GM19239 (cell line): ENCODE data around the gene NEURL2.

Experiments used
- DNase-seq: peaks from one replicate; pipeline ENCODE4 v3.0.0; 2011; ENCODE audit warnings: low spot score; ENCODE audit not compliant: insufficient read length
- FAIRE-seq: peaks from 2 replicates; lab custom pipeline; 2011; peaks lifted over from hg19 to GRCh38; lab: Jason Lieb, UNC

Gene NEURL2

GRCh38 chr20:45920462-45921336, 29.7 kb upstream of the NEURL2 start:
- DNase-seq = no peak
- FAIRE-seq = no peak

GRCh38 chr20:45919542-45920399, 28.8 kb upstream of the NEURL2 start:
- DNase-seq (no peak), FAIRE-seq (no peak)

- FAIRE-seq = no peak
- no peak for DNase-seq
Observed at GRCh38 chr20:45918779-45919537, 27.9 kb upstream of the NEURL2 start.

GRCh38 chr20:45918182-45918737, 27.3 kb upstream of the NEURL2 start:
- no peak for FAIRE-seq
- no peak for DNase-seq

GRCh38 chr20:45917790-45918141, 26.8 kb upstream of the NEURL2 start:
- DNase-seq (no peak), FAIRE-seq (no peak)

GRCh38 chr20:45913116-45913515, 22.1 kb upstream of the NEURL2 start:
- no peak for FAIRE-seq
- no peak for DNase-seq

- no peak for FAIRE-seq
Observed at GRCh38 chr20:45912344-45912682, 21.3 kb upstream of the NEURL2 start.

GRCh38 chr20:45911486-45912343, 20.7 kb upstream of the NEURL2 start, which contains the start of gene PLTP:
TSS of gene PLTP (minus strand) at chr20:45912155. CDS start at chr20:45911452, 703 bp downstream.
- DNase-seq (no peak), FAIRE-seq (no peak)

More at GRCh38 chr20:45912344-45912682, 21.3 kb upstream of the NEURL2 start:
- no peak for DNase-seq

GRCh38 chr20:45910670-45911485, 19.9 kb upstream of the NEURL2 start:
- DNase-seq (peak; percentile 96), FAIRE-seq (peak; percentile 98)

GRCh38 chr20:45909817-45910669, 19.0 kb upstream of the NEURL2 start:
- DNase-seq (no peak), FAIRE-seq (no peak)

- no peak for DNase-seq
- FAIRE-seq = no peak
Observed at GRCh38 chr20:45909336-45909808, 18.4 kb upstream of the NEURL2 start.

- FAIRE-seq = no peak
Observed at GRCh38 chr20:45908084-45908483, 17.1 kb upstream of the NEURL2 start.

GRCh38 chr20:45907219-45907948, 16.4 kb upstream of the NEURL2 start:
- FAIRE-seq = no peak

More at GRCh38 chr20:45908084-45908483, 17.1 kb upstream of the NEURL2 start:
- DNase-seq = no peak

GRCh38 chr20:45905505-45906079, 14.6 kb upstream of the NEURL2 start:
- FAIRE-seq (no peak), DNase-seq (no peak)

More at GRCh38 chr20:45907219-45907948, 16.4 kb upstream of the NEURL2 start:
- no peak for DNase-seq

- FAIRE-seq = no peak
- no peak for DNase-seq
Observed at GRCh38 chr20:45904583-45905504, 13.8 kb upstream of the NEURL2 start.
